SH-SY5Y (cell line): ENCODE results near the gene ABLIM2.

Experiments used
- GATA2 ChIP-seq: IDR thresholded peaks from 2 replicates; pipeline ENCODE4 v1.6.1; 2011; ENCODE audit warnings: mild to moderate bottlenecking, low read depth, low read length
- GATA3 ChIP-seq: IDR thresholded peaks from 2 replicates; pipeline ENCODE4 v1.6.1; 2011; ENCODE audit warnings: low read depth, mild to moderate bottlenecking, low read length, moderate library complexity

GRCh38 chr4:8125526-8126056 lies 33.0 kb downstream of the ABLIM2 start:
- TF ChIP-seq GATA2 (no peak), GATA3 (no peak)
